Measurements from ENCODE around the gene ATG5.

DNA sequence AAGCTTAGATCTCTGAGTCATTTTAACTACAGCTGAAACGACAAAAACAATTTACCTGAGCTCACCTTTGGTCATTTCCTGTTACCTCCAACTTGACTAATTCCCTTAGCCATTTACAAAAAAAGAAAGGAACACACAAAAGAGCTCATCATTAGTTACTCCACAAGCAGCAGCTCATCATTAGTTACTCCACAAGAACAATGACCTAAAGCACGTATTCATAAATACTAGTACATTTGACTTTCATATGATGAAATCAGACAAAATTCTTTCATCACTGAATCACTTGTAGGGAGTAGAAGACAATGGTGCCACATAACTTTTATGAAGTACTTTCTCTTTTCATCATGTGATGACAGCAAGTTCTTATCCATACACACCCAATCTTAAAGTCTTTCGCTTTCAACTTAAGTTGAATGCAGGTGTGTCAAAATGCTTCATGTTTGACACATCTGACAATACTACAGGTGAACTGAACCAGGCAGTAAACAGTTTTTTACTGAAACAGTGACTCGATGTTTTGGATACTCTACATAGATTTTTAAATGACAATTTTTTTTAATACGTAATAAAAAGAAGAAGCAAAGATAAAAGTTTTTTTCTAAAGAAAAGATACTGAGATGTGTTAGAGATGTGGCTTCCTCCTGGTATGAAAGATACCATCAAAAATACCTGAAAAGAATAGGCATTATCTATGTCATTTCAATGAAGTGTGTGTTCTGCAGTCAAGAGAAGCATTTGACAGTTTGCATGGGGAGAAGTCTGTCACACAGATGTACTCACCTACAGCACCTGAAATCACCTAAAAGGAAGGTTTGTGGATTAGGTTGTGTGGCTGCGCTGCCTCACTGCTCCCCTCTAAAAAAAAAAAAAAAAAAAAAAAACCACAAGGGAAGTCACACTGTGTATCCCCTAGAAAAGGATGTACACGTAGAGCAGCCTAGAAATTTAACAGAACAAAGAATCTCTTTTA lies 130.3 kb downstream of the ATG5 start:
- TF ChIP-seq, protein P1, sequence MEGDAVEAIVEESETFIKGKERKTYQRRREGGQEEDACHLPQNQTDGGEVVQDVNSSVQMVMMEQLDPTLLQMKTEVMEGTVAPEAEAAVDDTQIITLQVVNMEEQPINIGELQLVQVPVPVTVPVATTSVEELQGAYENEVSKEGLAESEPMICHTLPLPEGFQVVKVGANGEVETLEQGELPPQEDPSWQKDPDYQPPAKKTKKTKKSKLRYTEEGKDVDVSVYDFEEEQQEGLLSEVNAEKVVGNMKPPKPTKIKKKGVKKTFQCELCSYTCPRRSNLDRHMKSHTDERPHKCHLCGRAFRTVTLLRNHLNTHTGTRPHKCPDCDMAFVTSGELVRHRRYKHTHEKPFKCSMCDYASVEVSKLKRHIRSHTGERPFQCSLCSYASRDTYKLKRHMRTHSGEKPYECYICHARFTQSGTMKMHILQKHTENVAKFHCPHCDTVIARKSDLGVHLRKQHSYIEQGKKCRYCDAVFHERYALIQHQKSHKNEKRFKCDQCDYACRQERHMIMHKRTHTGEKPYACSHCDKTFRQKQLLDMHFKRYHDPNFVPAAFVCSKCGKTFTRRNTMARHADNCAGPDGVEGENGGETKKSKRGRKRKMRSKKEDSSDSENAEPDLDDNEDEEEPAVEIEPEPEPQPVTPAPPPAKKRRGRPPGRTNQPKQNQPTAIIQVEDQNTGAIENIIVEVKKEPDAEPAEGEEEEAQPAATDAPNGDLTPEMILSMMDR (IDR thresholded peaks at IDR 0.05; ENCODE audit: low read depth, low read length, poor library complexity, severe bottlenecking), result no peak
- TF ChIP-seq EZH2phosphoT487 (IDR thresholded peaks at IDR 0.05; ENCODE audit: borderline replicate concordance, low read length), result no peak

All from DOHH2 (cell line).